ENCODE data around the gene SCN7A. TPM values are rescaled to one million over a fixed set of nuclear protein-coding genes. Genes with fewer than 3 reads are reported as not detected.
"Not testable (repeated sequence)": the region's sequence is repeated elsewhere in the genome, so short reads cannot be mapped to it uniquely, and the experiment has no call there.

Gene SCN7A
- total RNA-seq, 5 donors from 2014 or later (not counting 1 experiment from before 2014, with no cell fraction given): 0.03 to 0.09 TPM; not detected in 3

DNA sequence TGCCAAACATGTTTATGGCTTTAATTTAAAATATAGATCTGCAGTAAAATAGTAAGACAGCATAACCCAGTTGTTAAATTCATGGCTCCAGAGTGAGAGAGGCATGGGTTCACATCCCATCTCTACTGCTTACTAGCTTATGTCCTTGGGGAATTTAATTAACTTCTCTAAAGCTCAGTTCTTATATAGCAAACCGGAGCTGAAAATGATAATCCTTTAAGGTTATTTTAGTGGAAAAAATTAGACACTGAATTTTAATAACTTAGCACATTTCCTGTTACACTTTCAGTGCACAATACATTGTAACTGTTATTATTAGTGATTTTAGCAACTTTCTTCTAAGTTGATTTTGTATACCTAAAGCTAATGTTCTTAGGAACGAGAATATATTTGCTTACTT lies 133.1 kb downstream of the SCN7A start:
- Histone ChIP-seq H3K36me3 (ENCODE audit: control insufficient read depth in 2 of 2, extremely low read depth in 1 of 2, insufficient read depth in 1 of 2, low read length in 1 of 2) (no peaks in the 10 kb centered on the region), H3K4me3 (ENCODE audit: control insufficient read depth in 1 of 2, extremely low read depth in 1 of 2, low read length in 1 of 2) (no peak overlapping the region), H3K4me1 (ENCODE audit: control insufficient read depth in 1 of 2, extremely low read depth in 1 of 2, insufficient read depth in 2 of 2, low read length in 2 of 2) (no peaks in the 10 kb centered on the region), H3K27me3 (replicated peaks in 1 of 2; ENCODE audit: control insufficient read depth in 2 of 2, extremely low read depth in 1 of 2, insufficient read depth in 2 of 2, low read length in 1 of 2) (no peaks in the 10 kb centered on the region), H3K9me3 (no peaks in the 10 kb centered on the region), H3K27ac (ENCODE audit: low read length) (no peak overlapping the region)
- ChIA-PET POLR2A (no interaction called here), CTCF (interaction anchor here in 1 of 2 donors (1.0 kb wide), 1 partner anchor 90 kb away, joined by 3 read pairs; no protein-coding TSS in a partner anchor)
- WGBS (ENCODE audit: insufficient coverage): no CpG with 5 or more reads among the region's 2 CpGs
- no peak overlapping the region for H3K27ac Mint-ChIP-seq
- H3K4me1 Mint-ChIP-seq: no peaks in the 10 kb centered on the region
- H3K9me3 Mint-ChIP-seq: no peaks in the 10 kb centered on the region
- H3K27me3 Mint-ChIP-seq: no peaks in the 10 kb centered on the region
- no peak overlapping the region for H3K4me3 Mint-ChIP-seq
- ATAC-seq (replicated peaks in 1 of 4) (no peak), DNase-seq (no peak)
- no peaks in the 10 kb centered on the region for H3K36me3 Mint-ChIP-seq

DNA sequence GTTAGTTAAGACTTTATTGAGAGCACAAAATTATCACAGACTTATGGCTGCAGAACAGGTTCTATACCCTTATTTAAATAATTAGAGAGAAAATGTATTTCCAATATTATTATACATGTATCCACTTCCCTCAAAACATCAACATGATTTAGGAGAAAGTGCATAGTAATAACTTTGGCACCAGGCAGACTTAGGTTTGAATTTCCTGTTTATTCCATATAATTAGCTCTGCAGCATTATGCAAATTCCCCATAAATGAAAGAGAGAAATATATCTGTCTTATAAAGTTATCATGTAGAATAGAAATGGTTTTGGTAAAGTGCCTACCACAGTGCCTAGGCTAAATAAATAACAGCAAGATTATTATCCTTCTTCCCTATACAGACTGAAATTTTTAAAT lies 133.6 kb downstream of the SCN7A start:
- ChIA-PET CTCF (no interaction called here), POLR2A (no interaction called here)
- DNase-seq: no peak

DNA sequence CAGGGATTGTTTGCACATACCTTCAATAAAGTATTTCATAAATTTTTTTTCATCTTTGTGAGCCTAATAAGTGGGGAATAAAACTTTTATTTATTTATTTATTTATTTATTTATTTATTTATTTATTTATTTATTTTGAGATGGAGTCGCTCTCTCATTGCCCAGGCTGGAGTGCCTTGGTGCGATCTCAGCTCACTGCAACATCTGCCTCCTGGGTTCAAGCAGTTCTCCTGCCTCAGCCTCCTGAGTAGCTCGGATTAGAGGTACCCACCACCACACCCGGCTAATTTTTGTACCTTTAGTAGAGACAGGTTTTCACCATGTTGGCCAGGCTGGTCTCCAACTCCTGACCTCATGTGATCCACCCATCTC lies 136.1 kb downstream of the SCN7A start:
- not testable (repeated sequence) for H3K36me3 Mint-ChIP-seq, H3K9me3 Mint-ChIP-seq

More for the DNA sequence above, 133.6 kb downstream of the SCN7A start:
- Mint-ChIP-seq H3K4me3 (no peak overlapping the region), H3K9me3 (no peaks in the 10 kb centered on the region), H3K27me3 (no peaks in the 10 kb centered on the region), H3K4me1 (no peaks in the 10 kb centered on the region), H3K36me3 (no peaks in the 10 kb centered on the region), H3K27ac (no peak overlapping the region)
- H3K4me3 ChIP-seq (ENCODE audit: control insufficient read depth in 1 of 2, extremely low read depth in 1 of 2, low read length in 1 of 2): no peak overlapping the region
- ATAC-seq (replicated peaks in 1 of 4): no peak
- H3K27ac ChIP-seq (ENCODE audit: low read length): no peak overlapping the region
- H3K27me3 ChIP-seq (replicated peaks in 1 of 2; ENCODE audit: control insufficient read depth in 2 of 2, extremely low read depth in 1 of 2, insufficient read depth in 2 of 2, low read length in 1 of 2): no peaks in the 10 kb centered on the region
- no peaks in the 10 kb centered on the region for H3K9me3 ChIP-seq
- no peaks in the 10 kb centered on the region for H3K4me1 ChIP-seq (ENCODE audit: control insufficient read depth in 1 of 2, extremely low read depth in 1 of 2, insufficient read depth in 2 of 2, low read length in 2 of 2)
- H3K36me3 ChIP-seq (ENCODE audit: control insufficient read depth in 2 of 2, extremely low read depth in 1 of 2, insufficient read depth in 1 of 2, low read length in 1 of 2): no peaks in the 10 kb centered on the region

GRCh38 chr2:166357068-166357949 lies 136.7 kb downstream of the SCN7A start:
- DNase-seq (no peak), ATAC-seq (replicated peaks in 1 of 4) (no peak)
- CTCF ChIA-PET: no interaction called here
- Histone ChIP-seq H3K27me3 (replicated peaks in 1 of 2; ENCODE audit: control insufficient read depth in 2 of 2, extremely low read depth in 1 of 2, insufficient read depth in 2 of 2, low read length in 1 of 2) (no peaks in the 10 kb centered on the region), H3K36me3 (ENCODE audit: control insufficient read depth in 2 of 2, extremely low read depth in 1 of 2, insufficient read depth in 1 of 2, low read length in 1 of 2) (no peaks in the 10 kb centered on the region), H3K9me3 (no peaks in the 10 kb centered on the region), H3K4me3 (ENCODE audit: control insufficient read depth in 1 of 2, extremely low read depth in 1 of 2, low read length in 1 of 2) (no peak overlapping the region), H3K27ac (ENCODE audit: low read length) (no peak overlapping the region), H3K4me1 (ENCODE audit: control insufficient read depth in 1 of 2, extremely low read depth in 1 of 2, insufficient read depth in 2 of 2, low read length in 2 of 2) (no peaks in the 10 kb centered on the region)
- POLR2A ChIA-PET: no interaction called here
- WGBS (ENCODE audit: insufficient coverage): 88% methylated on average over 2 of the region's 7 CpGs
- Mint-ChIP-seq H3K36me3 (no peaks in the 10 kb centered on the region), H3K27me3 (no peaks in the 10 kb centered on the region), H3K4me3 (no peak overlapping the region), H3K9me3 (no peaks in the 10 kb centered on the region), H3K4me1 (no peaks in the 10 kb centered on the region), H3K27ac (no peak overlapping the region)

More for the DNA sequence above, 136.1 kb downstream of the SCN7A start:
- H3K4me3 ChIP-seq (ENCODE audit: control insufficient read depth in 1 of 2, extremely low read depth in 1 of 2, low read length in 1 of 2); H3K9me3 ChIP-seq; H3K27me3 Mint-ChIP-seq; DNase-seq; CTCF ChIA-PET; ATAC-seq (replicated peaks in 1 of 4); H3K36me3 ChIP-seq (ENCODE audit: control insufficient read depth in 2 of 2, extremely low read depth in 1 of 2, insufficient read depth in 1 of 2, low read length in 1 of 2); H3K4me3 Mint-ChIP-seq; POLR2A ChIA-PET; H3K27me3 ChIP-seq (replicated peaks in 1 of 2; ENCODE audit: control insufficient read depth in 2 of 2, extremely low read depth in 1 of 2, insufficient read depth in 2 of 2, low read length in 1 of 2); H3K27ac ChIP-seq (ENCODE audit: low read length); H3K27ac Mint-ChIP-seq; H3K4me1 ChIP-seq (ENCODE audit: control insufficient read depth in 1 of 2, extremely low read depth in 1 of 2, insufficient read depth in 2 of 2, low read length in 2 of 2); H3K4me1 Mint-ChIP-seq: not testable (repeated sequence)
- WGBS (ENCODE audit: insufficient coverage): 90% methylated on average over 2 of the region's 4 CpGs

Other genes with a start within 250 kb of the SCN7A start
- under 1 TPM; 0.03 to 0.75 (median 0.06) TPM for gene SCN9A, start 118.3 kb downstream of the SCN7A start, total RNA-seq

Measured in T-cell (primary cell).